ENCODE results near the gene VEZT.

VEZT gene

GRCh38 chr12:95200128-95200894 is 17.3 kb upstream of the VEZT start:
- no peak for DNase-seq

DNA sequence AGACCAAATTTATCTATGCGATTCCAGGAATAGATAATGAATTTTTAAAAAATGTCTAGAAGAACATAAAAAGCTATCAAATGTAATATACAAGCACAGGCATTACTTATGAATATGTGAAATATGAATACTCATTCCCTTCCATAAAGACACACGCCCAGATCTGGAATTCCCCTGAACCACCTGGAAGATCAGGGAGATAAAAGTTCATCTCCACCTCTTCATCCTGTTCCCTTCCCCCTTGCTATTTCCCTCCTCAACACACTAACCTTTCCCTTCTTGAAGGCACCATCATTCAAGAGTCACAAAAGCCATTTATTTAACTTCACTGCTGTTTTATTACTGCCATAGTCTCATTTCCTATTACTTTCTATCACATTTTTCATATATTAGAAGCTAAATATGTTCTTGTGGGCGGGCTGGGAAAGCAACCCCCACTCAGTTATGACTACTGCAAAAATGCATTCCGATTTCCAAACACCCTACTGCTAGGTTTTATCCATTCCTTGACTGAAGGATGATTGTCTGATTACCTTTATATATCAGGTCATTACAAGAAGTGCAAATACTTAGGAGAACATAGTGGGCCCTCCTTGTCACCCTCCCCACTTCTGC is 16.4 kb upstream of the VEZT start:
- DNase-seq, result no peak

GRCh38 chr12:95202691-95203486 is 14.7 kb upstream of the VEZT start:
- DNase-seq, result no peak

DNA sequence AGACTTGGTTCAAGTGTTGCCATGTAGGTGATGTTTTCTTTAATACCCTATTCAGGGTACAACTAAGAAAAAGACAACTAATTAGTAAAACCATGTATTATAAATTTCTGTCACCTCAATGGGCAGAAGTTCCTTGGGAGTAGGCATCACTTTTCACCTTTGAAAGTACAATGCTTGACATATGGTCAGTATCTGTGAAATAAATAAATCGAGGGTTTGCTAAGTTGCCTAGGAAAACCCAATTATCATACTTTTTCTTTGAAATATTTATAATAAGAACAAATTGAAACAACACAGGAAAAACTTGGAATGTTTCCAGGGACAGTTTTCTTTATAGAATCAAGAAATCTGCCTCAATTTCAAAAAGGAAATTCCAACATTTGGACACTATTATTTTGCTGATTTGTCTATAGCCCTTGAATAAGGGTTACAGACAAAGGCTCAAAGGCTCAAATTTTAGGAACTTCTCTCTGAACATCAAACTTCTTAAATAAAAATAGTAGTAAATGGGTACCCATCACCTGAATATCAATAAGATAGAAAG is 14.0 kb upstream of the VEZT start:
- no peak for DNase-seq

GRCh38 chr12:95204141-95204866 is 13.3 kb upstream of the VEZT start:
- DNase-seq, result no peak

GRCh38 chr12:95205016-95205624 is 12.5 kb upstream of the VEZT start:
- no peak for DNase-seq

DNA sequence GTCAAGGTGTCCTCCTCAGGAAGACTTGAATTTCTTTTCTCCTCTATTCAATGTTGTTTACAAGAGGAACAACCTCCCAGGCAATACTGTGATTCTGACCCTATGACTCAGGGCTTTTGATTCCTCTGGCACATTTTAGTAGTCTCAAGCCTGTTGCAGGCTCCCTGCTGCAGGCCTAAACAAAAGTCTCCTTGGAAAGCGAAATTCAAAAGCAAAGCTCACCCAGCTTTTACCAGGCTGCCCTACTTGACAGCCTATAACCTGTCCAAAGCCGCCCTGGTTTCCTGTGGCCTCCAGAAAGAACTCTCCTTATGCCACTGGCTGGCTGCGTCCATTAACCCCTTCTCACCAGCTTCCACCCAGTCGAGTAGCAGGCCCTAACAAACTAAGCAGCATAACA is 11.9 kb upstream of the VEZT start:
- no peak for DNase-seq

DNA sequence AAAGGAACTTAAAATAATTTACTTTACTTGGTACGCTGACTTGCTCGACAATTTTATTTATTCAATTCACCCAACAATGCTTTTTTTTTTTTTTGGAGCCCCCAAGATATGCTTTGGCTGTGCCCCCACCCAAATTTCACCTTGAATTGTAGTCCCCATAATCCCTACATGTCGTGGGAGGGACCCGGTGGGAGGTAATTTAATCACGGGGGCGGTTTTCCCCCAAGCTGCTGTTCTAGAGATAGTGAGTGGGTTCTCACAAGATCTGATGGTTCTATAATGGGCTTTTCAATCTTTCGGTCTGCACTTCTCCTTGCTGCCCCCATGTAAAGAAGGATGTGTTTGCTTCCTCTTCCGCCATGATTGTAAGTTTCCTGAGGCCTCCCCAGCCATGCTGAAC is 10.7 kb upstream of the VEZT start:
- no peak for DNase-seq

- DNase-seq, result no peak
These were observed 10.2 kb upstream of the VEZT start for GRCh38 chr12:95207407-95207806.

DNA sequence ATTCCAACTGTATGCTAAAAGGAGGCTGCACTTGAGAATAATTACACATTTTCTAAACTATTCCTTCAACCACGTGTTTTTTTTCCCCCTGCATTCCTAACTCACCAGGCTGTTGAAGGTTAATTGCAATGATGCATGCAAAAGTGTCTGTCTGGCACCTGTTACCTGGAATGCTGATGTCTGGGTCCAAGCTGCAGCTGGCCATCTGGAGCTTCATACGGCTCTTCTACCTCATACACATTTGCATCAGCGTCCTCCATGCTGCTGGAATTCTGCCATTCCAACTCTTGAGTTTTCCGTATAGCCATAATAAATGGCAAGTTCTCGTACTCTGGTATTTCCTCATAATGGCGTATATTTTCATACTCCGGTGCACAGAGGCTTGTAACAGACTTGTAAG is 8.9 kb upstream of the VEZT start:
- no peak for DNase-seq

DNA sequence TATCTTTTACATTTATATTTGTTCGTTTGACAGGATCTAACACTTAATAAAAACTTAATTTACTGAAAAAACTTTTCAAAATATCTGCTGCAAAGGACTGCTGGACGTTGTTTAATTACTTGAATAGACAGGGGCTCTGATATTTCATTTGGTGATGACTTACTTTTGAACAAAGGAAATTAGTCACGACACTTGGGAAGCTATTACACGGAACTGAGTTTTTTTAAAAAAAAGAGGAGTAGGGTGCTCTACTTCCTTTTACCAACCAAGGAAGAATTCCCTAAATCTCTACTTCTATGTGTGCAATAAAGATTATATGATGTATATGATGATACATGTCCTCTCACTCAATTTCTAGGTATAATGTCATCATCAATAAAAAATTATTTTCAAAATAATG is 5.0 kb upstream of the VEZT start:
- DNase-seq, result no peak

DNA sequence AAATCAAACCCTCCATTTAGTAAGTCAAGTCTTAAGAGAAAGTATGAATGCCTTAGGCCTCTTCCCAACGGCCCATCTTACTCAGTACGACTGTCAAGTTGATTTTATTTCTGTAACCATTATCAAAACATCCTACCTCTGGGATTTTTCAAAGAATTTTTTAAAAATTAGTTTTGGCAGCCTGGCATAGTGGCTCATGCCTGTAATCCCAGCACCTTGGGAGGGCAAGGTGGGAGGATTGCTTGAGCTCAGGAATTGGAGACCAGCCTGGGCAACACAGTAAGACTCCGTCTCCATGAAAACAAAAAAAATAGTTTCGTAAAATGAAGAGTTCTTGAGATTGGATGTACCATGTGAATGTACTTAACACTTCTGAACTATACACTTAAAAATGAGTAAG is 4.5 kb upstream of the VEZT start:
- DNase-seq, result no peak

- DNase-seq, result no peak
These were observed 3.7 kb upstream of the VEZT start for GRCh38 chr12:95213928-95214327.

- peak; percentile 5 for DNase-seq
These were observed 3.1 kb upstream of the VEZT start for GRCh38 chr12:95214466-95214865.

GRCh38 chr12:95215949-95216348 is 1.7 kb upstream of the VEZT start:
- no peak for DNase-seq

- no peak for DNase-seq
These were observed 763 bp upstream of the VEZT start for GRCh38 chr12:95216711-95217376.

DNA sequence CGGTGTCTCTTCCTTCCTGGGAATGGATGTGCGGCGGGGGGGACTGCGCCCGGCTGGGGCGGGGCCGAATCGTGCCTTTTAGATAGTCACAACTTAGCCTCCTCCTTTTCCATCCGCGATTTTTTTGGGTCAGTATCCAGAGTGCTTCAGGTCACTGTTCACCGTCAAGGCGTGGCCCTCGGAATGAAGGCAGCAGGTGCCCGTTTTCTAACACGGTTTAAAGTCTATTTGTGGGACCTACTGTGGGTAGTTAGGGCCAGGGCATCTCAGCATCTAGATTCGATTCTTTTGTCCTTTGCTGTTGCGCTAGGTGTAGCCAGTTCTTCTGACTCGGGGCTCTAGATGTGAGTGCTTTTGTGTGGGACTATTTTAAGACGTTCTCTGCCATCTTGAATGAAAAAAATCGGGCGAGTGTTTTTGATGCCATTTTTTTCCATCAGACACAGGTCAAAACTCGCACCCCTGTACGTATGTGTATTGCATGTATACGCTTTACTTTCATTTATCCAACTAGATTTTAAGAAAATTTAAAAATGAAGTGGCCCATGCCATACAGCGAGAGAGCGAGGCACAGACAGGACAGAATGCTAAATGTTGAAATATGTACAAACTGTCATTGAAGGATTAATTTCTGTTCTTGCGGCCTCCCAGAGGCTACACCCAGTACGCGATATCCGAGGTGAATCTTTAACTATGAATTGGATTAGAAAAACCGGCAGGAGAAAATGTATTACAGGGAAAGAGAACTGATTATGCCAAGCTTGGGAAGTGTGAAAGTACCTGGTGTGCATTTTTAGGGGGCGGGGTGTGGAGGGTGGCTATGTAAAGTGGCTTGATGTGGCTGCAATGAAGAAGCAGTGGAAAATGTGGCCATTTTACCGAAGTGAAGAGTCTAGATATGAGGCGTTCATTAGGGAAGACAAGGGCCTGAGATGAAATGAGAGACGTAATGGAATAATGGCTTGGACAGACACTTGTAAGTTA is 835 bp downstream of the VEZT start:
- peak; percentile 40 for DNase-seq

DNA sequence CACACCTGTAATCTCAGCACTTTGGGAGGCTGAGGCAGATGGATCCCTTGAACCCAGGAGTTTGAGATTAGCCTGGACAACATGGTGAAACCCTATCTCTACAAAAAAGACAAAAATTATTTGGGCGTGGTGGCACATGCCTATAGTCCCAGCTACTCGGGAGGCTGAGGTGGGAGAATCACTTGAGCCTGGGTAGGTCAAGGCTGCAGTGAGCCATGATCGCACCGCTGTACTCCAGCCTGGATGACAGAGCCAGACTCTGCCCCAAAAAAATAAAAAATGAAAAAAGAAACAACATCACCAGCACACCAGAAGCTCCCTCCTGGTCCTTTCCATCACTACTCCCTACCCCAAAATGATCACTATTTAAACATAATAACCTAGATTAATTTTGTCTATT is 2.6 kb downstream of the VEZT start:
- DNase-seq, result no peak

GRCh38 chr12:95220726-95221125 is 3.1 kb downstream of the VEZT start:
- no peak for DNase-seq
